NCI-H524 treated with DMSO at 0.1 percent for 48 hours (cell line): Measurements from ENCODE around the gene TSSK3.

ENCODE experiments used
- DNase-seq: peaks from one replicate; lab custom pipeline; 2025; lab: John Stamatoyannopoulos, UW

The TSSK3 gene

GRCh38 chr1:32400876-32401631 is 38.7 kb downstream of the TSSK3 start:
- DNase-seq: peak; percentile 18

DNA sequence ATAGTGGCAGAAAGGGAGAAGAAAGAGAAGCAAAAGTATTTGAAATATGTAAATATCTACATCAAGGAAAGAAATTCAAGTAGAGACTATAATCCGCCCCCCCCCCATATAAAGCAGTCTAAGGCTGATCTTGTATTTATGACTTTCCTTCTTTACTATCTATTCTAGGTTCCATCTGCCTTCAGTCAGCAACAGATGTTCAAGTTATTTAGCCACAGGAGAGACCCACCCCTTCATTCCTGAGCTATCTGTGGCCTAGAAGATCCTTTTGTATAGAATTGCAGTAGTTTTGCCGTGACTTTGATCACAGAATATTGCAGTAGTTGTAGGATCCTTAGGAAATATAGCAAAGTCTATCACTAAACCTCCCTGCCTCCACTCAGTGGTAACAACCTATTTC is 42.6 kb downstream of the TSSK3 start:
- peak; percentile 34 for DNase-seq

GRCh38 chr1:32405672-32406467 is 43.5 kb downstream of the TSSK3 start:
- DNase-seq: no peak

DNA sequence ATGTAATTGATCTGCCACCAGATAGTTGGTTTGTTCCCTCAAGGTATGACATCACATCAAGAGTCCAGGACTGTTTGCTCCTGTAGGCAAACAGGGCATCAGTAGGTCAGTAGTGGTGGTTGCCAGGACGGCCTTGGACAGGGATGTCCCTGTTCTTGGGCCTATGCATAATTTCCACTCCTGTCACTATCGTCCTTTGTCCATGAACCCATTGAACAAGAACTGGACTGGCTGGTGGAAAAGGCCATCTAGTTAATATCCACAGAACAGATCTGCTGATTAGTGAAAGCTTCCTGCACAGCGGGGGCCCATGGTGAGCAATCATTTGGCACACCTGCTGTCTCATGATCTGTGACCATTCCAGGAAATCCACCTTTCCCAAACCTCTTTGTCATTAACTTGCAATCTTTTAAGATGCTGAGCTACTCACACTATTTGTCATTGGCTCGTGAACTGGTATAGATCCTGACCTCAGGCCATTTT is 44.3 kb downstream of the TSSK3 start:
- DNase-seq: no peak

DNA sequence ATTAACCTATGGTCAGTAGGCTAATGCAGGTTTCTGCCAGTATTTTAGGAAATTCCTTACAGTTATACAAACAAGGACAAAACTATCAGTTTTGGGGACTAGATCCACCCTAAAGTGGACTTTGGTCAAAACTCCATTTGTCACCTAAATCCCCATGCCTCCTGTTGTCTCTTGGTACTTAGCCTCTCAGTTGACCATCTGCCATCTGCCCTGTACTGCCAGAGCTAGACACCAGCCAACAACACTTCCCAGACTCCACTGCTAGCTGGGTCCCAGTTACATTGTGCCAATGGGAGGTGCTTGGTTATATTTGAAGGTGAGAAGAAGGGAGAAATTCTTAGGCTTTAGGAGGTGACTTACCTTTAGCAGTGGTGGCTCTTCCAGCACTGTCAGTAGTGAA is 48.9 kb downstream of the TSSK3 start:
- DNase-seq: peak; percentile 87

DNA sequence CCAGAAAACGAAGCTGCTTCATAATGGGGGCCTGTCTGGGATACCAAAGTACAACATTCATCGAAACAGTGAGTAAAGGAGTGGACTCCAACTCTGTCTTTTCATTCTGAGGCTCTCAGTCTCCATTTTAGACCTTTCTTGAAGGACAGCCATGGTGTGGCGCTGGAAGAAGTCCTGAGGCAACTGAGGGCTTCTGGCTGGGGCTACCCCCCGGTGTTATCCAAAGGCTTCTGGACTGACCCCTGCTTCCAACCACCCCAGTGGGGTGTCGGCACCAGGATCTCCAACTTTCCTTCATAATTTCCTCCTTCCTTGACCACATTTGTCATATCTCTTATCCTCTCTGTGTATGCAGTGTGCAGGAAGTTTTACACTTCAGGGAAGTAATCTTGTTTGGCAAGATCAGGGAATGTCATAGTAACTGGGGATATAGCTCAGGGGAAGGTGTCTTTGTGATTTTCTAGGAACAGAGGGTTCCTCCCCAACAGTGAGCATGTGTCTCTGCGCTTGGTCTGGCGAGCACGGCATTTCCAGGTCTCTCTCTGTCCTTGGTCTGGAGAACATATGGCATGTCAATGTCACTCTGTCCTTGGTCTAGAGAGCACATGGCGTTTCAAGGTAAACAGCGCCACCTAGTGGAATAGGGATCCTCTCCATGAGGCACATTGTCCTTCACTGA is 51.3 kb downstream of the TSSK3 start:
- peak; percentile 35 for DNase-seq
